ENCODE results near the gene C20orf144.
A peak's percentile ranks its signal among the peaks of the same experiment; 100 is the strongest.

The C20orf144 gene

DNA sequence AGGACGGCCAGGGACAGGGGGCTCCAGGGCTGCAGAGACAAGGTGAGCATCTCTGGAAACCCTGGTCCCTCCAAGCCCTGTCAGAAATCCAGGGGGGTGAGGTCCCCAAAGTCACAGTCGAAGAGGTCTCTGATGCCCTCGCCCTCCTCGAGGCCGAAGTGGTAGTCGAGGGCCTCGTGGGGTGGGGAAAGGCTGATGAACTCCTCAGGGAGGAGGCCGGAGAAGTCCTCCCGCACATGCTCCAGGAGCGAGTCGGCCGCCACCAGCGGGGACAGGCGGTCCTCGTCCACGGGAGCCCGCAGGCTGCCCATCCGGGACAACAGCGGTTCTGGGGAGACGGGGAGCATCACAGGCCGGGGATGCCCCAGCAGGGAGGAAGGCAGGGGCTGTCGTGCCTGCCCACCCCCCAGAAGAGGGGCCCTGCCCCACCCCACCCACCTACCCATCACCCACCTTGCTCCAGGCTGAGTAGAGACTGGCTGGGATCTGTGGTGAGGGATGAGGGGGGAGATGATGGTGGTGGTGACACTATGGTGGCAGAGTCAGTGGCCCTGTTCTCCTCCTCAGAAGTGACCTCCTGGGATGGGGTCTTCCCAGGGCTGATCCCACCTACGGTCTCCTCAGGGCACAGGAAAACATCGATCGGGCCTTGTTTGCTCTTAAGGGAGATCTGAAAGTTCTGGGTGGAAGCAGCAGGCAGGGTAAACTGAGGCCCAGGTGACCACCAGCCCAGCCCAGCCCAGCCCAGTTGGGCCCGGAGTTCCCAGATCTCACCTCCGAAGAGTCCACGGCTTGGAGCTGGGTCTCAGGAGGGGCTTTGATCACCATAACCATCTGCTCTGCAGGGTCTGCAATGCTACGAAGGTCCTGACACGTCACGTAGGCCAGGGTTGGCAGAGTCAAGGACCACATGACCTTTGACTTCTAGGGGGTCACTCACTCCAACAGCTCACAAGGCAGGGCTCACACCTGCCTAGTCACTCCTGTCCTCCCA, 14.8 kb downstream of the C20orf144 start:
- no peak for DNase-seq (ENCODE audit: low read depth)

DNA sequence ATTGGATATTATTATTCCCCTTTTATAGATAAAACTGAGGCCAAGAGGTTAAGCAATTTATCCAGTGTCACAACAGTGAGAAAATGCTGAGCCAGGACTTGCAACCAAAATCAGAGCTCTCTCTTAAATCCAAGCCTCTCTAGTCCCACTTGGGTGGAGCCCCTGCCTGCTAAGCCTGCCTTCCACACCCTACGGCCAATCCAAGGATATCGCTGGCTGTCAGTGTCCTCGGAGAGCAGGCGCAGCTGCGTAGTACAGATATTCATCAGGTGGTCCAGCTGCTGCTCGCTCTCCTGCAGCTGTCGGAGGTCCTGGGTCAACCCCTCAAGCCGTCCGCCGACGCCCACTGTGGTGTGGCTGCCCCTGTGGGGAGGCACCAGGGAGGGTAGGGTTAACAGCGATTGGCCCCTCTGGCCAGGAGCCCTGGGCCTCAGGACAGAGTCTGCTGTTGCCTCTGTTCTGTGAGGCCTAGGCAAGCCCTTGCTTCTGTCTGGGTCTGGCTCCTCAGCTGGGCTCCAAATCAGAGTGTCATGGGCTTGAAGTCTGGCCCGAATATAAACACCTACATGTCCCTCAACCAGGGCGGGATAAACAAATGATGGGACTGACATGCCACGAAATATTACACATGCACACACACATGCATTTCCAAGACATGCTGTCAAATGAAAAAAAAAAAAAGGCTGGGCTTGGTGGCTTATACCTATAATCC, 16.0 kb downstream of the C20orf144 start:
- no peak for DNase-seq (ENCODE audit: low read depth)

GRCh38 chr20:33679758-33680485, 17.8 kb downstream of the C20orf144 start:
- DNase-seq (ENCODE audit: low read depth): no peak

DNA sequence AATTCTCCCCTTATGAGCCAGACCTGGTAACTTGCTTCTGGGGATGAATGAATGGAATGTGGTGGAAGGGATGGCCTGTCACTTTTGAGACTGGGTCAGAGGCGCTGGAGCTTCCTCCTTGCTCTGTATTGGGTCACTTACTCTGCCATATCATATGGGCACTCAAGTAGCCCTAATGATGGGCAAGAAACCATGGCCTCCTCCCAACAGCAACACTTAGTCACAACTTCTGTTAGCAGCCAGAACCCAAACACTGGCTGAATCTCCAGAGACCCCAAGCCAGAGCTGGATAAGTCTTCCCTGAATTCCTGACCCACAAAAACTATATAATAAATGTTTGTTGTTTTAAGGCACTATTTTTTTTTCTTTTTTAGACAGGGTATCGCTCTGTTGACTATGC, 18.6 kb downstream of the C20orf144 start:
- DNase-seq (ENCODE audit: low read depth): no peak

GRCh38 chr20:33681288-33681687, 19.2 kb downstream of the C20orf144 start:
- DNase-seq (ENCODE audit: low read depth): no peak

GRCh38 chr20:33681728-33682353, 19.7 kb downstream of the C20orf144 start:
- DNase-seq (ENCODE audit: low read depth): no peak

DNA sequence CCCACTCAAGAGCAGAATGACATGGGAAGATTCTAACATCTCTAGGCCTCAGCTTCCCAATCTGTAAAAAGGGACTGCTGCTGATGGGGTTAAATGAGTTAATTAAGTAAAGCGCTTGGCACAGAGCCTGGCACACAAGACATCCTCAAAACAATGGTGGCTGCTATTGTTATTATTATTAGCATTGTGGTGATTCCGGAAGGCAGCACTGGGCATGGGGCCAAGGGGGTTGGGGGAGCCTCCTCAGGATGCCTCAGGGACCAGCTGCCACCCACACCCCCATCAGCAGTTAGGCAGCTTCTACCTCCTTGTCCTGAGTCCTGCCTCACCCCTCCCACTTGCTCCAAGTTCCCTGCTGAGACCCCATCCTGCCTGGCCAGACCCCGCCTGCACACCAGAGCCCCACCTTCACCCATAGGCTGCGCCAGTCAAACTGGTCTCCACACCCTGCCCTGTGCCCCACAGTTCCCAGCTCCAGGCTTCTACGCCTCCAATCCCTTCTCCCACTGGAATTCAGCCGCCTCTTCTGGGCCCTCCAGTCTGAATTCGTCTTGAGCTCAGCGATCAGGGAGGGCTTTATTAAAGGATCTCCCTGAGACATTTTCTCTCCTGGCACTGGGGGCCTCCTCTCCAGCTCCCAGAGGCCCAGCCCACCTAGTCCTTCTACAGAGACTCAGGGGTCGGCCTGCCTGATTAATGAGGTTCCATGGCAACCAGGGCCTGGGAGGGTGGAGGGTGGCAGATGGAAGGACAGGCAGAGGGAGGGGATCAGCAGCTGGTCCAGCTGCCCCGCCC, 22.6 kb downstream of the C20orf144 start:
- DNase-seq (ENCODE audit: low read depth): no peak

- no peak for DNase-seq (ENCODE audit: low read depth)
Measured at GRCh38 chr20:33685328-33686099, 23.4 kb downstream of the C20orf144 start.

DNA sequence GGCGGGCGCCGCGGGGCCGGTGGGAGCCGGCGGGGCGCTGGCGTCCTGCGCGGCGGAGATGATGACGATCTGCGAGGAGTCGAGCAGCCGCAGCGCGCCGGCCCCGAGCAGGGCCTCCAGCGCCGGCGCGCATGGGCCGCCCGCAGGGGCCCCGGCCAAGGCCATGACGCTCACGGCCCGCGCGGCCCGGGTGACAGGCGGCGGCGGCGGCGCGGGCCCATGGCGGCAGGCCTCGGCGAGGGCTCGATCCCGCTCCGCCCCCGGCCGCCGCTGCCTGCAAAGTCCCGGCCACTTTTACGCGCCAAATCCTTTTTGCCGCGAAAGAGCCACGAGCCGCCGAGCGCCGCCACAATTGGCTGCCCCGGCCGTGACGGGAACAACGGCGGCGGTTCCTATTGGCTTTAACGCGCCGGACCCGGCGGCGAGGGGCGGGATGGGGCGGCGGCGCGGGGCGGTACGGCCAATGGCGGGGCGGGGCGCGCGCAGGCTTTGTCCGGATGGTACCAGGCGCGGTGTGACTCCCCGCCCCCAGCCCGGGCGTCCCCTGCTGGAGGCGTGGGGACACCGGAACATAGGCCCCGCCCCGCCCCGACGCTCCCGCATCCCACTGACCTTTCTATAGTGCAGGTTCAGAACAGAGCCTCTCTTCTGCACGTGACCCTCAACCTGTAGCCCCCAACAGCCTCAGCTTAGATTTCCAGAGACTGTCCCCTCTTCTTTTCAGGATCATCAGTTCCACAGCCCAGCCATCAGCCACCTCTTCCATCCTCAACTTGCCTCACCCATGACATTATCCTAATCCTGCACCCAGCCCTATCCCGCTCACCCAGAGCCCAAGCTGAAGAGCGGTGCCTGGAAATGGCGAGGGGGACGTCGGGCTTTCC, 24.2 kb downstream of the C20orf144 start, which contains the start of gene E2F1:
Gene E2F1 (minus strand): TSS at position 286 of the 884 bp plus-strand sequence. CDS start 121 bp downstream, at position 165.
- peak; percentile 90 for DNase-seq (ENCODE audit: low read depth)

GRCh38 chr20:33686984-33687366, 24.8 kb downstream of the C20orf144 start:
- no peak for DNase-seq (ENCODE audit: low read depth)

DNA sequence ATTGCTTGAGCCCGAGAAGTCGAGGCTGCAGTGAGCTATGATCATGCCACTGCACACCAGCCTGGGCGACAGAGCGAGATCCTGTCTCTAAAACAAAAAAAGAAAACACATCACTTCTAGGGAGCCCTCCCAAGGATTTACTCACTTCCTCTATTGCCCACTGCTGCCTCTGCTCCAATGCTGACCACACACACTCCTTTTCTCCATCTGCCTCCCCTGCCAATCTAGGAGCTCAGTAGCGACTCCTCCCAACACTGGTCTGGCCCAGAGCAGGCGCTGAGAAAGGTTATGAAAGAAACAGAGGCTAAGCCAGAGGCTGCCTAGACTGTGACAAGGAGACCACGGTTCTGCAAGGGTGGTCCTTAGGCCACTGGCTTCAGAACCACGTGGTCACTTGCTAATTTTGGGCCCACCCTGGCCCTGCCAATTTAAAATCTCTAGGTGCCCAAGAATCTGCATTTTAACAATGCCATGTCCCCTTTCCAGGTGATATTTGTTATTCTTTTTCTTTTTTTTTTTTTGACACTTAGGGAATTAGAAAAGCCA, 25.3 kb downstream of the C20orf144 start:
- DNase-seq (ENCODE audit: low read depth): no peak

DNA sequence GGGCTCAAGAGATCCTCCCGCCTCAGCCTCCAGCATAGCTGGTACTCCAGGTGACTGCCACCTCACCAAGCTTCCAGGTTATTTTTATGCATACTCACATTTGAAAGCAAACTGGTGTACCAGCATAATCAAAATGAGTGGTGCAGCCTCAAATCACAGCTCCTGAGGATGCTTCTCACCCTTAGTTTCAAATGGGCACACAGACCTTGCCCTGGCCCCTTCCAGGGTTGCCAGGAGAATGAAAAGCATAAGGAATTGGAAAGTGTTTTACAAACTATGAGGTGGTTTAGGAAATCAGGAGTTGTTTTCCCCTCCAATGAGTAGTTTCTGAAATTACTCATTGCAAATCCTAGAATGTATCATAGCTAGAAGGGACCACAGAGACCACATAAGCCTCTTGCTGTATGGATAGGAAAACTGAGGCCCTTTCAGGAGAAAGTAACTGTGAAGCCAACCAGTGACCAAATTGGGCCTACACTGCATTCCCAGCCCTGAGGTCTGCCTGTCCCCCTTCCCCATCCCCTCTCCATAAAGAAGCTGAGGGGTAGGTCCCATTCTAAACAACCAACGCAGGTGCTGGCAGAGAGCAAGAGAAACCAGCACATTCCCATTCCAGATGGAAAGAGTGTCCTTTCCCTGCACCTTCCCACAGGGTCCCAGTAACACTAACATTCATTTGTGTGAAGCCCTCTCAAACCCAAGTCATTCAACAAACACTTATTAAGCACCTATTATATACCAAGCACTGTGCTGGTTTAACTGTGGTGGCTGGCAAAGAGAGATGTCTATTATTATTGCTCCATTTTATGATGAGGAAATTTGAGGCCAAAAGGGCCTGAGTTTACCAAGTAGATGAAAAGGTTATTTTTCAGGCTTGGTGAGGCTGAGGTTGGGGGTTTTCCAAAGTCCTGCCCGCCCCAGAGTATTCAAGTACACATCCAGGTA, 26.1 kb downstream of the C20orf144 start:
- no peak for DNase-seq (ENCODE audit: low read depth)

- DNase-seq (ENCODE audit: low read depth): no peak
Measured at GRCh38 chr20:33688938-33689424, 26.9 kb downstream of the C20orf144 start.

- no peak for DNase-seq (ENCODE audit: low read depth)
Measured at GRCh38 chr20:33689493-33689892, 27.4 kb downstream of the C20orf144 start.

DNA sequence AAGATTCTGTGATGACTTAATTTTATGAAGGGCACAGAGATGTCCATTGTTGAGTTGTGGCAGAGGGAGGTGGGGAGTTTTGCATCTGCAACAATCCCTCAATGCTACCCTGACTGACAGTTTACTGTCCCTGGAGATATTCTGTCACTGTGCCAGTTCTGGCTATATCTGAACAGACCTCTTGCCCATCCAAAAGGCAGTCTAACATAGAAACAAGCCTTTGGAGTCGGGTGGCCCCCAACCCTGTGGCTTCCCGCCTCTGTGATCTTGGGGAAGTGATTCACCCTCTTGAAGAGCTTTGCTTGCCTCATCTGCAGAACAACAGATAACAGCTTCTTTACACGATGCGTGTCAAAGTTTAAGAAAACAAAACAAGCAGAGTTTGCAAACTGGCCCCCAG, 27.8 kb downstream of the C20orf144 start:
- DNase-seq (ENCODE audit: low read depth): peak; percentile 39

GRCh38 chr20:33693289-33693688, 31.2 kb downstream of the C20orf144 start:
- no peak for DNase-seq (ENCODE audit: low read depth)

Data from stimulated activated CD8-positive, alpha-beta memory T cell treated with anti-CD3 and anti-CD28 coated beads, Interleukin-12 subunit alpha, Interleukin-12 subunit beta, amount 100 ng/mL, for 4 hours (primary cell).